Measurements from ENCODE around the gene TAMALIN.

- TF ChIP-seq CTCF (IDR thresholded peaks at IDR 0.05; ENCODE audit: low read depth, low read length) = no peak
- no peak for TF ChIP-seq MAX (IDR thresholded peaks at IDR 0.05; ENCODE audit: low read depth, low read length)
- no peak for TF ChIP-seq POLR2A (IDR thresholded peaks at IDR 0.05; ENCODE audit: extremely low read depth, insufficient read length)
- no peak for TF ChIP-seq MYC (IDR thresholded peaks at IDR 0.05; ENCODE audit: low read depth, low read length)
Measured at GRCh38 chr12:51971679-51972421, 34.9 kb upstream of the TAMALIN start.

All from NB4 (cell line).